Measurements from ENCODE around the gene TBC1D1.

Gene TBC1D1

DNA sequence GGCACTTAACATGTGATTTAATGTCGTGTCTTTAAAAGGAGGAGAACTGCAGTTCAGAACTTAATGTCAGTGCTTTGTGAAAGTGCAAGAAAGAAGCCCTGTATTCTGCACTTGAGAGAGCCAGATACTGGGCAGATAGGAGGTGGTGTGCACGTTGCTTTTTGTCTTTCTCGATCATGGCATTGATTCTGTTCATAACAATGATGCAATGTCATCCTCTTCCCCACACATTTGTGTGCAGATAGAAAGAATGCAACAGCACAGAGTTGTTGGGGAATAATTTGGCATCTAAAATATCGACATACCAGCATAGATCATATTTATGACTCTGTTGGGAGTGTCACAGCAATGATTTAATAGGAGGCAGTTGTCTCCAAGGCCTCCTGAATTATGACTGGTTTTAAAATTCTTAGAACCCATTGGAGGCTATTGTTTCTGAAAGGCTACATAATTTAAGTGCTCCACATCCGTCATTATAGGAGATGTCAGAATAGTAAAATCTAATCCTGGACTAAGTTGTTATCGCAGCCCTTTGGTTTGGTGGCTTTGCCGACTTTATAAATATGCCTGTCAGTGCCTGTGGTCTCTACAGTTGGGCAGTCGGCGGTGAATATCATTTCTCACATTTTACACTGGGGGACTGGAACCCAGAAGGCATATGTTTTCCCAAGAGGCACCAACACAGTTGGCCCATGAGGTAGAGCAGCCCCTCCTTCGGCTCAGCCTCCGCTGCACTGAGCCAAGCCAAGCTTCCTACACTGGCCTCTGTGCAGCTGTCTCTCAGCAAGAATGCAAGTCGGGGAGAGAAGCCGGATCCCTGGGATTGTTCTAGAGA is 194.2 kb downstream of the TBC1D1 start:
- DNase-seq: peak; percentile 28

GRCh38 chr4:38085751-38086150 is 194.9 kb downstream of the TBC1D1 start:
- no peak for DNase-seq

DNA sequence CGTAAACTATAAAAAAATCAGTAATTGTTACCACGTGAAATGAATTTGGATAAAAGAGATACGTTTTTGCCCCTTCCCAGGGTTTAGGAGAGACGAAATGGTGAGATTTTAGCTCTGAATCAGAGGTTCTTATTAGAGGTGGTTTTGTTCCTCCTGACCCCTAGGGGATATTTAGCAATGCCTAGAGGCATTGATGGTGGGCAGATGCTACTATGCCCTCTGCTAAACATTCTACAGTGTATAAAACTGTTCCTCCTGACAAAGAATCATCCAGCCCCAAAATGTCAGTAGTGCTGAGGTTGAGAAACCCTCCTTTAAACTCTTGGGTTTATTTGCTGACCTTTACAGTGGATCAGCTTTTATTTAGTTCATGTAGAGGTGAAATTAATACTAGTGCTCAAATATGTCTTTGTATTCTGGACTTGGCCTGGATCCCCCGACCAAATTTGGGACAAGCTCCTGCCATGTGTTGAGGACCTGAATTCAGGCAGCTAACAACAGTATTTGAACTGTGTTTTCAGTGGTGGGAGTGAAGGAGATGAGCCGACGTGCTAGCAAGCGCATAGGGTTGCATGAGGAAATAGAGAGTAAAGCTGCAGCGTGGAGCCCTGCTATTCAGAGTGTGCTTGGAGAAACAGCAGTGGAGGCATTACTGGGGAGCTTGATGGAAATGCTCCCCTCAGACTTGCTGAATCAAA is 195.4 kb downstream of the TBC1D1 start:
- DNase-seq: no peak

DNA sequence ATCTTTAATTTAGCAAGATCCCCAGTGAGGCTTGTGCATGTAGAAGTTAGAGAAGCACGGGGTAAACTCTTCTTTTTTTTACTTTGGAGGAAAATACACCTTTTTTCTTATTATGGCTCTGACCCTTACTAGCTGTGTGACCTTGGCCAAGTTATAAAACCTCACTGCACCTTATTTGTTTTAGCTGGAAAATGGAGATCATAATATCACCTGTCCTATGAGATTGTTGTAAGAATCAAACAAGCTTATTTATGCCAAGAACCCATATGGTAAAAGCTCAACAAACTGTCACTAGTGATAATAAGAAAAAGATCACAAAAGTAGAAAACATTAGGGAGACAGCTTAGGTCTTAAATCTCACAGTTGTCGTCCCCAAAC is 196.0 kb downstream of the TBC1D1 start:
- DNase-seq: no peak

DNA sequence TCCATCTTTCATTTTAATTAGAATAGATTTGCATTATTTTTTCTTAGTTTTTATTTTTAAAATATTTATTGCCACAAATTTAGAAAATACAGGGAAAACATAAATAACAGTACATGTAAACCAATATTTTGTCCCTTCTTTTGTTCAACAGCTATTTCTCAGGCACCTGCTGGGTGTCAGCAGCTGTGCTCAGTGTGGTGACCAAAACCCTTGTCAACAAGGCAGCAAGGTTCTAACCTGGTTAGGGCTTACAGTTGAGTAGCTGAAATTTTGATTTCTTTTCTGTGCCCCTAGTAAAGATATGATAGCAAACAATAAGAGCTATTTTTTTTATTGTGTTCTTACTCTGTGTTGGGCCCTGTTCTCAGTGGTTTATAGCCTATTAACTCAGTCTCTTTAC is 197.4 kb downstream of the TBC1D1 start:
- DNase-seq: no peak

- no peak for DNase-seq
Measured at GRCh38 chr4:38089961-38090360, 199.1 kb downstream of the TBC1D1 start.

- DNase-seq: no peak
Measured at GRCh38 chr4:38090455-38091246, 199.8 kb downstream of the TBC1D1 start.

DNA sequence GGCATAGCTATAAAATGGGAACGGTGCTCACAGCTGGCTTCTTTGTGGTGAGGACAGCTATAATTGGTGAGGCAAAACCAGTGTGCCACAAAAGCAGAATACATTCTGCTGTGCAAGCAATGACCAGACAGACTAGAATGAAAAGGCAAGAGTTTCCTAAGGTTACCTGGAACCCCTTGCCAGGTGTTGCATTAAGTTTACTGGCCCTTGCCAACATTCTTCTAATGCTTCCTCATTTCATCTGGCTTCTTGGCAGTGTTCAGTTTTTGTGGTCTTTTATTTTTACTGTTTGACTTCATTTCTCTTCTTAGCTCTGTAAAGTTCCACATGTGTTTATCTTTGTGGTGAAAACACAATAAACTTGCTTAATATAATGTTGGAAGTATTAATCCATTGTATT is 200.8 kb downstream of the TBC1D1 start:
- DNase-seq: no peak

DNA sequence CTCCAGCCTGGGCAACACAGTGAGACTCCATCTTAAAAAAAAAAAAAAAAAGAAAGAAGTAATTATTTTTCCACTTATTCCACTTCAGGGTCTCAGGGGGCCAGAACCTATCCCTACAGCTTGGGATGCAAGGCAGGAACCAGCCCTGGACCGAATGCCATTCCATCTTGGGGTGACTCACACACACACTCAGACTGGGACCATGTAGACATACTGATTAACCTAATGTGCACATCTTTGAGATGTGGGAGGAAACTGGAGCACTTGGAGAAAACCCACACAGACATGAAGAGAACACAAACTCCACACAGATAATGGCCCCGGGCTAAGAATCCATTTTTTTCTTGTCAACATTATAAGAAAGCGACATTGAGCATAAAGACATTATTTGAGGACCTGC is 201.8 kb downstream of the TBC1D1 start:
- no peak for DNase-seq

GRCh38 chr4:38094419-38094818 is 203.5 kb downstream of the TBC1D1 start:
- DNase-seq: peak; percentile 31

DNA sequence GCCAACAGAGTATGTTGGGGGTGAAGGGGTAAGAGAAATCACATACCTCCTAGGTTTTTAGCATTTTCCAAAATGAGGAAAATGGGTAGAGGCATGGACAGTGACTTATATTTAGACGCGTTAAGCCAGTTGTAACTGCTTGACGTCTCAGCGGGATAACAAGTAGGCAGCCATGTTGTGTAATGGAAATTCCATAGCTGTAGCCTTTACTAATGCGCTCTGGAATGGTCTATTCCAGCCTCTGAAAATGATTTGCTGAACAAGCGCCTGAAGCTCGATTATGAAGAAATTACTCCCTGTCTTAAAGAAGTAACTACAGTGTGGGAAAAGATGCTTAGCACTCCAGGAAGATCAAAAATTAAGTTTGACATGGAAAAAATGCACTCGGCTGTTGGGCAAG is 204.8 kb downstream of the TBC1D1 start:
- DNase-seq: no peak

DNA sequence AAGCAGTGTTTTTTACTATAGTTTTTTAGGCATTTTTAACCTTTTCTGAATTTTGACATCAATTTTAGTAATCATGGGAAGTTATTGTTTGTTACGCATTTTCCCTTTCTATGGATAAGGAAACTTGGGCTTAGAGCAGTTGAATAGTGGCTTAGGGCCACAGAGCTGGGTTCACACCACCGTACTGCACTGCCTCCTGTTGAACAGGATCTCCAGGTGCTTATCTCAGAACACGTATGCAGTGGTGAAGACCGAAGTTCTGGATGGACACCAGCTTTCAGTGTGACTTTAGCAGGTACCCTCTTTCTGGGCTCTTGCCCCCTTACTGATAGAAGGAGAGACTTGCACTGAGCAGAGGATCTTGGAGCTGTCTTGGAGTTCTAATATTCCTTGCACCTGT is 206.9 kb downstream of the TBC1D1 start:
- DNase-seq: no peak

DNA sequence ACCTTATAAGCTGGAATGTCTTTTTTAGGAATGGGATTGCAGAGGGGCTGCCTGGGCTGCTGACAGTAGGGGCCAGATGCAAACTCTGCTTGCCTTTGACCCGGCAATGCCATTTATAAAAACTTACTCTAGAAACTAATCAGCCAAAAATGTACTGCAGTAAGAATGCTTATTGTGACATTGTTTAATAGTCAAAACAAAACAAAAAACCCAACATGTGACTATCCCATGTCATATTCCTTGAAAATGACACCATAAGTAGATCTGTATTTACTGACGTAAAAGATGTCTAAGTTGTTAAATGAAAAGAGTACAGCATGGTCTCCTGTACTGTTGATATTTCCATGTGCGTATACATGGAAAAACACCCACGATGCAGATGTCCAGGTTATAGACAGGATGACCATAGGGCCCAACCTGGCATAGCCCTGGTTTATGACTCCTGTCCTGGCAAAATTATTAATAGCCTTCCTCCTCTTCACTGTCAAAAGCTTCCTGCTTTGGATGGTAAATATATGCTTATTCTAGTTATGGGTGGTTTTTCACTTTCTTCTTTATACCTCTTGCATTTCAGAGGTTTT is 208.2 kb downstream of the TBC1D1 start:
- no peak for DNase-seq

- DNase-seq: no peak
Measured at GRCh38 chr4:38099908-38100407, 209.1 kb downstream of the TBC1D1 start.

DNA sequence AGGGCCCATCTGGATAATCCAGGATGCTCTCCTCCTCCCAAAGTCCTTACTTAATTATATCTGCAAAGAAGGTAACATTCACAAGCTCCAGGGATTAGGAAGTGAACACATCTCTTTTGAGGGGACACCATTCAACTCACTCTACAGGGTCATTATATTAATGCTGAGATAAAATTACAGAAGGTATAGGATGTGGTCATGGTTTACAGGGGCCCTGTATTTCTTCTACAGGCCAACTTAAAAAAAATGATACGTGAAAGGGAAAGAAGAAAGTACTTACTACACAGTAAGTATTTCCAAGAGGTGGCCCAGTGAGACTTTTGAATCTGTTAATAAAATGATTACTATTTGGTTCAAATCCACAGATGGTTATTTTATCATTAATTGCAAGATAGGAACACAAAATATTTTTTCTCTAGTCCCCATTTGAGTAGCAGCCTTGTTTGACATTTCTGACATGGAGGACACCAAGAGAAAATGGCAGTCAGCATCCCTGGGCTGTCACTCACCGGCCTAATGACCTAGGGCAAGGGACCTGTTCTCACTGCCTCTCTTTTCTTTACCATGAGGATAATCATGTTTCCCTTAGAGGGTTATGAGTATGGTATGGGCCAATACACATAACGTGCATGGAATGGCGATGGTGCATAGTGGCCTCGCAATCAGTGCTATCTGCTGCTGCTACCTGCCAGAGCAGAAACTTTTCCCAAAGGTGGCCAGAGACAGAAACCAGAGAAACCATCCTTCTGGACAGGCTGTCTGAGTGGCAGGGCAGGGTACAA is 209.8 kb downstream of the TBC1D1 start:
- DNase-seq: no peak

GRCh38 chr4:38101563-38101962 is 210.7 kb downstream of the TBC1D1 start:
- DNase-seq: no peak

- DNase-seq: no peak
Measured at GRCh38 chr4:38102957-38103588, 212.2 kb downstream of the TBC1D1 start.

DNA sequence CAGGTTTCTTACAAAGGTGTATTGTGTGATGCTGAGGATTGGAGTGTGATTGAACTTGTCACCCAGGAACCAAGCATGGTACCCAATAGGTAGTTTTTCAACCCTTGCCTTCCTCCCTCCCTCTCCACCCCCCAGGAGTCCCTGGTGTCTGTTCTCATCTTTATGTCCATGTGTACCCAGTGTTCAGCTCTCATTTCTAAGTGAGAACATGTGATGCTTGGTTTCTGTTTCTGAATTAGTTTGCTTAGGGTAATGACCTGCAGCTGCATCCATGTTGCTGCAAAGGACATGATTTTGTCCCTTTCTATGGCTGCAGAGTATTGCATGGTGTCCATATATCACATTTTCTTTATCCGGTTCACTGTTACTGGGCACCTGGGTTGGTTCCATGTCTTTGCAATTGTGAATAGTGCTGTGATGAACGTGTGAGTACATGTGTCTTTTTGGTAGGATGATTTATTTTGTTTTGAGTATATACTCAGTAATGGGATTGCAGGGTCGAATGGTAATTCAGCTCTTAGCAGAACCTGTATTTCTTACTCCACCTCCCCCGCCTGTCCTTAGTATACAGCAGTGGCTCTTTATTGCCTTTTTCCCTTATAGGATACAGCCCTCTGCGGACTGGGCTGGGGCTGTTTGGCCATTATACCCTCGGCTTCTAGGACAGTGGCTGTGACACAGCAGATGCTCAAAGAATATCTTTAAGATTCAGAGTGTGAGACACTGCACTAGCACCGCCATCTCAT is 214.8 kb downstream of the TBC1D1 start:
- DNase-seq: no peak

- no peak for DNase-seq
Measured at GRCh38 chr4:38106311-38106710, 215.4 kb downstream of the TBC1D1 start.

GRCh38 chr4:38106886-38107514 is 216.1 kb downstream of the TBC1D1 start:
- DNase-seq: no peak

GRCh38 chr4:38107818-38108217 is 216.9 kb downstream of the TBC1D1 start:
- no peak for DNase-seq

All from NCI-H1694 treated with DMSO at 0.1 percent for 48 hours (cell line).